Measurements from ENCODE around the gene SLC22A2. TPM values are rescaled to one million over a fixed set of nuclear protein-coding genes. Genes with fewer than 3 reads are reported as not detected.
"Not testable (repeated sequence)": the region's sequence is repeated elsewhere in the genome, so short reads cannot be mapped to it uniquely, and the experiment has no call there.

SLC22A2 gene
- total RNA-seq, result not detected
- long read RNA-seq, result 0 reads

DNA sequence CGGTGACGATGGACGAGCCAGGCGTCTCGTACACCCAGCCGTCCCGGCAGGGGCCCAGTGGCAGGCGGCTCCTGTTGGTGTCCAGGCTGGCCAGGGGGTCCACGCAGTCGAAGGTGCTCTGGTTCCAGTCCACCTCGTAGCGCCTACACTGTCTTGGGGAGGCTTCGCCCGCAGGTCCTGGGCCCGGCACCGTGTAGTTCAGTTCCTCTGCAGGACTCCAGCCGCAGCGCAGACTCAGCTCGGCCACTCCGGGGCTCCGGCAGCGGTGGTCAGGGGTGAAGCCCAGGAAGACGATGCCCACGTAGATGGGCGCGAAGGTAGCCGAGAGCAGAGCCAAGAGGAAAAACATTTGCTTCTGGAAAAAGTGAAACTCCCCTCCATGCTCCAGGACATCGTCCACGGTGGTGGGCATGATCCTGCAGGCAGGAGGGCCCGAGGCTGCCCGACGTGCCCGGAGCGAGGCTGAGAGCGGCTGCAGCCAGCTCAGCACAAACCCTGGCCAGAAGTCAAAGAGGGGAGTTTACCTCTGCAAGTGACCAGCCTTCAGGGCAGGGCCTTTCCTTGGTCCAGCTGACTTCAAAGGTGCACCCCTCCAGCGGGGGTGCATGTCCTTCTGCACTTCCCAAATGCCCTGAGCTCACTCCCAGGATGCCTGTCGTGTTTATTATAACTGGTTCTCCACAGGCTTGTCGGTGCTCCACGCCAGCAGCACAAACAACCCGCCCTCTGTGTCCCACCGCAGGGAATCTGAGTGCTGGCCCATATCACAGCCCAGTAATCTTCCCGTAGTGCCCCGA, at the start of gene SLC22A2:
Gene SLC22A2, minus strand, starts transcription at position 476 of the 797 bp plus-strand sequence. Its CDS starts 64 bp downstream, at position 412.
- Histone ChIP-seq H3K27me3 (ENCODE audit: low read depth) (no peaks in the 10 kb centered on the region), H3K9me3 (no peaks in the 10 kb centered on the region), H3K4me3 (no peak within 1 kb of the TSS), H3K27ac (no peak within 1 kb of the TSS), H3K4me1 (no peaks in the 10 kb centered on the region), H3K36me3 (no peaks in the 10 kb centered on the region)
- intact Hi-C loops (cut with DNase I), result no loop called here
- TF ChIP-seq, protein P1, sequence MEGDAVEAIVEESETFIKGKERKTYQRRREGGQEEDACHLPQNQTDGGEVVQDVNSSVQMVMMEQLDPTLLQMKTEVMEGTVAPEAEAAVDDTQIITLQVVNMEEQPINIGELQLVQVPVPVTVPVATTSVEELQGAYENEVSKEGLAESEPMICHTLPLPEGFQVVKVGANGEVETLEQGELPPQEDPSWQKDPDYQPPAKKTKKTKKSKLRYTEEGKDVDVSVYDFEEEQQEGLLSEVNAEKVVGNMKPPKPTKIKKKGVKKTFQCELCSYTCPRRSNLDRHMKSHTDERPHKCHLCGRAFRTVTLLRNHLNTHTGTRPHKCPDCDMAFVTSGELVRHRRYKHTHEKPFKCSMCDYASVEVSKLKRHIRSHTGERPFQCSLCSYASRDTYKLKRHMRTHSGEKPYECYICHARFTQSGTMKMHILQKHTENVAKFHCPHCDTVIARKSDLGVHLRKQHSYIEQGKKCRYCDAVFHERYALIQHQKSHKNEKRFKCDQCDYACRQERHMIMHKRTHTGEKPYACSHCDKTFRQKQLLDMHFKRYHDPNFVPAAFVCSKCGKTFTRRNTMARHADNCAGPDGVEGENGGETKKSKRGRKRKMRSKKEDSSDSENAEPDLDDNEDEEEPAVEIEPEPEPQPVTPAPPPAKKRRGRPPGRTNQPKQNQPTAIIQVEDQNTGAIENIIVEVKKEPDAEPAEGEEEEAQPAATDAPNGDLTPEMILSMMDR (IDR thresholded peaks at IDR 0.05), result no peak
- DNase-seq, result no peak
- ATAC-seq, result no peak

DNA sequence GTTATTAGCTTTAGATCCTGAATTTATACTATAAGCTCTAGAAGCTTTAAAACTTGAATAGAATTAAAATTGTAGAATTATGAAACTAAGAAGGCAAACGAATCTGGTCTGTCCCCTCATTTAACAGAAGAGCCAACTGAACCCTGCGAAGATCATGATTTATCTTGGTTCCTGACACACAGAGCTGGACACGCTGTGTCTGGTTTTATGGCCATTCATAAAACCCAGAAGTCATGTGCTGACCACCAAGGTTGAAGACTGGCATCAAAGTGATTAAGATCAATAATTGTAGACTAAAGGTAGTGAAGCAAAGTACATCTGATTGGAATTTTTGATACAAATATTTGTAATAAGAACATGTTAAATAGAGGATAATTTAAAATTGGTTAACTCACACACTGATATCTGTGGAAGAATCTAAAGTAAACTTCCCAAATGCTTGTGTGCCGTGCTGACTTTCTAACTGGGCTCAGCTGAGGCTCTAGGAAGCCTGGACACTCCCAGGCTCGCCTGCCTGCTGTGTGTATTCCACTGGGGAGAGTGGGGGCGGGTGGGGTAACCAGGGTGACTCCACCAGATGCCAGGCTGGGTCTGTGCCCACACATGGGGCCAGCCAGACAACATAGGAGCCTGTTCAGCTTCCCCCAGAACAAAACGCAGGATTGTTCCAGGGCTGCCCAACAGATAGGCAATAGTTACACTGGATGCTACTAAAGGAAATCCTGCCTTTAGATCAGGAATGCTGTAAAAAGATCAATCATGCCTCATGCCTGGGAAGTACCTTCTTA, 47.5 kb upstream of the SLC22A2 start:
- Histone ChIP-seq H3K36me3 (no peaks in the 10 kb centered on the region), H3K9me3 (no peaks in the 10 kb centered on the region), H3K27me3 (ENCODE audit: low read depth) (no peaks in the 10 kb centered on the region), H3K27ac (no peak overlapping the region), H3K4me3 (no peak overlapping the region), H3K4me1 (no peaks in the 10 kb centered on the region)
- intact Hi-C loops (cut with DNase I), result no loop called here
- TF ChIP-seq, protein P1 (IDR thresholded peaks at IDR 0.05), result no peak
- DNase-seq (no peak), ATAC-seq (no peak)

DNA sequence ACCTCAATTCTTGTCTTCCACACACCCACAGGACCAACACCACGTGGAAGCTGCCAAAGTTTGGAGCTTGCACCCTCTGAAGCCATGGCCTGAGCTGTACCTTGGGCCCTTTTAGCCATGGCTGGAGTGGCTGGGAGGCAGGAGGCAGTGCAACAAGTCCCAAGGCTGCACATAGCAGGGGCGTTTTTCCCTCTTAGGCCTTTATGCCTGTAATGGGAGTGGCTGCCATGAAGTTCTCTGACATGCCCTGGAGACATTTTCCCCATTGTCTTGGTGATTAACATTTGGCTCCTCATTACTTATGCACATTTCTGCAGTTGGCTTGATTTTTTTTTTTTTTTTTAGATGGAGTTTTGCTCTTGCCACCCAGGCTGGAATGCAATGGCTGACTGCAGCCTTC, 45.2 kb upstream of the SLC22A2 start:
- no peak for DNase-seq
- Histone ChIP-seq H3K27ac (no peak overlapping the region), H3K4me3 (no peak overlapping the region), H3K36me3 (no peaks in the 10 kb centered on the region), H3K4me1 (no peaks in the 10 kb centered on the region), H3K9me3 (no peaks in the 10 kb centered on the region), H3K27me3 (ENCODE audit: low read depth) (no peaks in the 10 kb centered on the region)
- intact Hi-C loops (cut with DNase I), result no loop called here
- TF ChIP-seq, protein P1 (IDR thresholded peaks at IDR 0.05), result no peak
- ATAC-seq, result no peak

DNA sequence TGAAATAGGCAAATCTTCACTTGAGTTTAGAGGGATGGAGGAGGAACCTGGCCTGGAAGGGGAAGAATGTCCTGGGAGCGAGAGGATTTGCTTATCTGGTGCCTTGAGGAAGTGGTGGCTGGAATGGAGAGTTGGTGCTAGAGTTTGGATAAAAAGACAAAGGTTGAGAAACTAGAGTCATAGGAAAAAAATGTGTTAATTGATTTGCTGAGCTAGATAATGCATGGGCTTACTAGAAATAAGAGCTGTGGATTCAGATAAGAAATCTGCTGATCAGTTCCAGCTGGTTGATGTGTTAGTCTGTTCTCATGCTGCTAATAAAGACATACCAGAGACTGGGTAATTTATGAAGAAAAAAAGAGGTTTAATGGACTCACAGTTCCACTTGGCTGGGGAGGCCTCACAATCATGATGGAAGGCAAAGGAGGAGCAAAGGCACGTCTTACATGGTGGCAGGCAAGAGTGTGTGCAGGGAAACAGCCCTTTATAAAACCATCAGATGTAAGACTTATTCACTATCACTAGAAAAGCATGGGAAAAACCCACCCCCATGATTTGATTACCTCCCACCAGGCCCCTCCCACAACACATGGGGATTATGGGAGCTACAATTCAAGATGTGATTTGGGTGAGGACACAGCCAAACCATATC, 43.9 kb upstream of the SLC22A2 start:
- H3K27ac ChIP-seq; DNase-seq; H3K36me3 ChIP-seq; H3K27me3 ChIP-seq (ENCODE audit: low read depth); ATAC-seq; H3K4me1 ChIP-seq; H3K9me3 ChIP-seq; H3K4me3 ChIP-seq; intact Hi-C loops (cut with DNase I): not testable (repeated sequence)

DNA sequence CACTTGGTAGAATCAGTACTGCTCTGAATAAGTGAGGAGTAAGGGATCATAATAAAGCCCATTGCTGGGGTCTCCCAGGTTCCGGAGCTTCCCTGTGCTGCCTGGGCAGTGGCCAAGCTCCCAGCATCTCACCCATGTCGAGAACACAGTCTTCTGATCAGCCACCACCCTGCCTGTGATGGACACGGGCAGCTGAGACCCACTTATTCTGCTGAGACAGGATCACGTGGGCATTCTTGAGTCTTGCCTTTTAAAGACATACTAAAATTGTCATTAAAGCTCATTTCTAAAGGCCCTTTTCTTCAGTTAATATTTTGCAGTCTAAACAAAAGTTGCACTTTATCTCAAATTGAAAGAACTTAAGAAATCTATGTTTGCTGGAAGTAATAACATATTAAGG, 42.7 kb upstream of the SLC22A2 start:
- Histone ChIP-seq H3K36me3 (no peaks in the 10 kb centered on the region), H3K9me3 (no peaks in the 10 kb centered on the region), H3K27me3 (ENCODE audit: low read depth) (no peaks in the 10 kb centered on the region), H3K4me1 (no peaks in the 10 kb centered on the region), H3K27ac (no peak overlapping the region), H3K4me3 (no peak overlapping the region)
- intact Hi-C loops (cut with DNase I), result no loop called here
- TF ChIP-seq, protein P1 (IDR thresholded peaks at IDR 0.05), result no peak
- DNase-seq (no peak), ATAC-seq (no peak)

Measured in lower lobe of right lung (tissue), 2 donors.